ENCODE measurements around the gene SEPHS2. TPM values are rescaled to one million over a fixed set of nuclear protein-coding genes. Genes with fewer than 3 reads are reported as not detected.
"Not testable (repeated sequence)": the region's sequence is repeated elsewhere in the genome, so short reads cannot be mapped to it uniquely, and the experiment has no call there.

SEPHS2 gene
- total and polyA plus RNA-seq, 8 donors, result 14.8 to 35.4 (median 25.4) TPM

DNA sequence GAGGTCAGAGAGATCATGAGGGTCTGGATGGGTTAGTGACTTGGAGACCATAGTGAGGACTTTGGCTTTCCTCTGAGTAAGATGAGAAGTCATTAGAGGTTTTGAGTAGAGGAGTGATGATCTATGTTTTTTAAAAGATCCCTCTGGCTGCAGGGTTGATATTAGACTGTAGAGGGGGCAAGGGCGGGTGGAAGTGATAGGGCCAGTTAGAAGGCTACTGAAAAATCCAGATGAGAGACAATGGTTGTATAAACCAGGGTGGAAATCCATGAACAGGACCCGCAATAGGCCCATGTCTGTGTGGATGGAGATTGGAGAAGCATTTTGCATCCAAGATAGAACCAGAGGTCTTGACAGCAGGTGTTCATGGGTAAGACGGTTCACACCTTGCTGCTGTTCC lies 36.7 kb upstream of the SEPHS2 start:
- no peaks in the 10 kb centered on the region for H3K9me3 ChIP-seq
- no peaks in the 10 kb centered on the region for H3K27me3 ChIP-seq
- no peak for FAIRE-seq
- H3K36me3 ChIP-seq, result no peaks in the 10 kb centered on the region
- H3K27ac ChIP-seq, result no peak overlapping the region
- 81 to 90% methylated on average over 3 of the region's 3 CpGs for WGBS, 2 donors
- no peaks in the 10 kb centered on the region for H3K4me1 ChIP-seq
- no peak overlapping the region for H3K4me3 ChIP-seq
- TF ChIP-seq CTCF (IDR thresholded peaks at IDR 0.05), result no peak
- intact Hi-C loops (cut with DNase I), result no loop called here
- no peak for DNase-seq
- no peak for ATAC-seq

DNA sequence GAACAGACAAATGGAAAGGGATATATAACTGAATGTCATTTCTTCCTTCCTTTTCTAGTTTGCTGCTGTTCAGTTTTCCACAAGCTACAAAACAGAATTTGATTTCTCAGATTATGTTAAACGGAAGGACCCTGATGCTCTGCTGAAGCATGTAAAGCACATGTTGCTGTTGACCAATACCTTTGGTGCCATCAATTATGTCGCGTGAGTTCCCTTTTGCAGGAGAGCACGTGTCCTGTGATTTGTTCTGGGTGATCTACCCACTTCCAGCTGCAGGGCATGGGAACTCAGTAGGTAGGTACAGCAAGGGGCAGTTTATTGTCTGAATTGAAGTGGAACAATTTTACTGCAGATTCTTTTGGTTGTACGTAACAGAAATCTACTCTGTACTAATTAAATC lies 35.7 kb upstream of the SEPHS2 start:
- intact Hi-C loops (cut with DNase I), result no loop called here
- no peak for DNase-seq
- no peak for ATAC-seq

GRCh38 chr16:30478766-30479478 lies 33.2 kb upstream of the SEPHS2 start:
- ATAC-seq, result no peak
- 73 to 84% methylated on average over 12 of the region's 12 CpGs for WGBS, 2 donors
- no peaks in the 10 kb centered on the region for H3K36me3 ChIP-seq
- no peak for FAIRE-seq
- no peaks in the 10 kb centered on the region for H3K9me3 ChIP-seq
- no peak overlapping the region for H3K4me3 ChIP-seq
- intact Hi-C loops (cut with DNase I), result no loop called here
- H3K27me3 ChIP-seq, result peaks cover 0 to under 1% (median 0%) of the 10 kb centered on the region in 4 donors
- no peak for TF ChIP-seq CTCF (IDR thresholded peaks at IDR 0.05)
- no peak for DNase-seq
- H3K4me1 ChIP-seq, result no peaks in the 10 kb centered on the region
- no peak overlapping the region for H3K27ac ChIP-seq

More for the DNA sequence above, 35.7 kb upstream of the SEPHS2 start:
- H3K4me1 ChIP-seq, result no peaks in the 10 kb centered on the region
- H3K27me3 ChIP-seq, result no peaks in the 10 kb centered on the region
- no peak for TF ChIP-seq CTCF (IDR thresholded peaks at IDR 0.05)
- H3K27ac ChIP-seq, result no peak overlapping the region
- no peak for FAIRE-seq
- WGBS, 2 donors, result 63 to 72% methylated on average over 5 of the region's 5 CpGs
- no peaks in the 10 kb centered on the region for H3K36me3 ChIP-seq
- no peak overlapping the region for H3K4me3 ChIP-seq
- no peaks in the 10 kb centered on the region for H3K9me3 ChIP-seq

- WGBS, 2 donors, result 73 to 88% methylated on average over 3 of the region's 3 CpGs
- DNase-seq; H3K27me3 ChIP-seq; intact Hi-C loops (cut with DNase I); H3K9me3 ChIP-seq; H3K36me3 ChIP-seq; FAIRE-seq; H3K4me3 ChIP-seq; ATAC-seq; H3K4me1 ChIP-seq; H3K27ac ChIP-seq: not testable (repeated sequence)
These were observed 32.1 kb upstream of the SEPHS2 start for GRCh38 chr16:30477773-30478172.

DNA sequence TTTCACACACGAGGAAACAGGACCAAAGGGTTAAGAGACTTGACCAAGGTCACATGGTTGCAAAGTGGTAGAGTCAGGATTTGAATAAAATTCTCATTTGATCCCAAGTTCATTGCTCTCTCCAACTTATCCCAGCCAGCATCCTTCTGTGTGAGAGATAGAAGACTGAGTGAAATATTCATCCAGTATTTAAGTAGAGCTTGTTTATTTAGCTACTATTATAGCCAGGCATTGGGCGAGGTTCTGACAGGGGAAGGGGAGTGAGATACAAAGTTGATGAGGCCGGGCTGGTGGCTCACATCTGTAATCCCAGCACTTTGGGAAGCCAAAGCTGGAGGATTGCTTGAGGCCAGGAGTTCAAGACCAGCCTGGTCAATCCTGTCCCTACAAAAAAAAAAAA lies 31.3 kb upstream of the SEPHS2 start:
- FAIRE-seq (no peak), ATAC-seq (no peak)
- intact Hi-C loops (cut with DNase I), result no loop called here

More for the DNA sequence above, 31.3 kb upstream of the SEPHS2 start:
- no peak overlapping the region for H3K27ac ChIP-seq
- WGBS, 2 donors, result 44 to 56% methylated on average over 3 of the region's 3 CpGs
- no peaks in the 10 kb centered on the region for H3K4me1 ChIP-seq
- DNase-seq, result no peak
- H3K4me3 ChIP-seq, result no peak overlapping the region
- H3K36me3 ChIP-seq, result no peaks in the 10 kb centered on the region
- TF ChIP-seq CTCF (IDR thresholded peaks at IDR 0.05), result no peak
- no peaks in the 10 kb centered on the region for H3K9me3 ChIP-seq
- H3K27me3 ChIP-seq, result peaks cover 0 to 6% (median 0%) of the 10 kb centered on the region in 4 donors

All from pancreas (tissue), 10 donors.